ENCODE measurements around the gene KCNMA1.

The KCNMA1 gene

GRCh38 chr10:77301305-77301730 is 336.3 kb downstream of the KCNMA1 start:
- no peak for DNase-seq (ENCODE audit: low read depth in 3 of 3)

DNA sequence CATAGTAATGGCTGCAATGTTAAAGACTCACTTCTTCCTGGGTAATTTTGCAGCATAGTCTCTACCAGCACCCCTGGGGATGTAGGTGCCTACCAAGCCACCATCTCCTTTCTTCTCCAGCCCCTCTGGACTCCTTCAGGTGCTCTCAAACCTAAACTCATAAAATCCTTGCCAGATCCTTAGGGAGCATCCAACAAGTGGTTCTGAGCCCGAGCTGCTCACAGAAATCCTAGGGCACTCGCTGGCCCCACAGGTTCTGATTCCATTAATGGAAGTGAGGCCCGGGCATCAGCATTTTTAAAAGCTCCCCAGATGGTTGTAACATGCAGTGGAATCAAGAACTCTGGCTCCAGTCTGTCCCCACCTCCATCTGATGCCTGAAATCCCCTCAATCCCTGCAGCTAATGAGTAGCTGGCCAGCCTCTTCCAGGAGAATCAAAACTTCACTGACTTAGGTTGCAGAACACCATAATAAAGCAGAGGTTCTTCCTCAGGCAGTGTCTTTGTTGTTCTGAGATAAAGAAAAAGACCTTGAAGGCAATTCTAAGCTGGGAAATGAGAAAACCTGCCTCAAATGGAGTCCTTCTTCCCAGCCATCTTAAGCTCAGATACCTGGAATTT is 336.8 kb downstream of the KCNMA1 start:
- DNase-seq (ENCODE audit: low read depth in 3 of 3): no peak

GRCh38 chr10:77299320-77299719 is 338.3 kb downstream of the KCNMA1 start:
- DNase-seq (ENCODE audit: low read depth in 3 of 3): no peak

- DNase-seq (ENCODE audit: low read depth in 3 of 3): no peak
These were observed 340.2 kb downstream of the KCNMA1 start for GRCh38 chr10:77297393-77297739.

DNA sequence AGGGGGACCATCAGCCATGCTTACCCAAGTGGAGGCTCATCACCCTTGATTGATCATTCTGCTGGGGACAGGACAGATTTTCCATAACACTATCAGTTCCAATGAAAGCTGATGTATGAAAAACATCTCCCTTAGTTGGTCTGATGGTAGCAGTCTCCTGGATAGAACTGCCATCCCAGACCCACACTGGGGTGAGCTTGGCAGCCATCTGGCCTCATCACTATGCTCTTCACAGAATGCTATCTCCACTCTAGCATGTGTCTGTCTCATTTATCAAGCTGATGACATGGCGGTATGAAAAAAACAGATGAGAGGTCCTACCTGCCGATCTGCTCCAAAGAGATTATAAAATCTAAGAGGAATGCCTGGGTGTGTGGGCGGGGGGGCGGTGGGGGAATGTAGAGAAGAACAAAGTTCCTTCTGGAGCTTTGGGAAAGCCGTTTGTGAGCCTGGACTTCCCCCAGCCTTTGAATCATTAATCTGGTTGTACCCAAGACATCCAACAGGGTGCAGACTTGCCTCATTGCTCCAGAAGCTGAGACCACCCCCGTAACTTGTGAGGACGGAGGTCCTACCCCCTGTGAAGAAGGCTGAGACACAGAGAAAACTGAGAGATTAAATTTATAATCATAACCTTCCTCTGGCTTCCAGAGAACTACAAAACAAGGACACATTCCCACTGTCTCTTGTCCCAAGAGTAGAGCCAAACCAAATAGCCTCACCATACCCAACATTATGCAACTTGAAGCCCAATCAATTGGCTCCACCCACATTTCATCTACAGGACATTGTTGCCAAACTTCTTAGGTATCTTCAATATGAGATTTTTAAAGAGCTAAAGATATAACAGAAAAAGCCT is 340.8 kb downstream of the KCNMA1 start:
- DNase-seq (ENCODE audit: low read depth in 3 of 3): no peak

DNA sequence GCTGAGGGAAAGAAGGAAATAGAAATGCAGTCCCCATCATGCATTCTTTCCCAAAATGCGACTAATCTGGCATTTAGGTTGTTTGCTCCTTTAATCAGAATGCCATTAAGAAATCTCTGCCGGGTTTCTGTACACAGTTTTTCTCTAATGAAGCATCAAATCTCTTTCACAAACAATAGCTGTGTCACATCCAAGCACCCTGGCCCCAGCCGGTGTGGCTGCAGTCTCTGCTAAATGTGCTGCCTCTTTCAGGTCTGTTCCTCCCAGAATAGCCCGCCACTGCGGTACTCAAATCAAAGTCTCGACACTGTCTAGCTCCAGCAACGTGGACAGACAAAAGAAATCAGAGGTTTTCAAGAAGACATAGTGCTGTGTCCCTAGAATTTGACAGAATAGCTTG is 343.8 kb downstream of the KCNMA1 start:
- DNase-seq (ENCODE audit: low read depth in 3 of 3): no peak

GRCh38 chr10:77293347-77293746 is 344.3 kb downstream of the KCNMA1 start:
- DNase-seq (ENCODE audit: low read depth in 3 of 3): no peak

GRCh38 chr10:77291596-77292505 is 345.8 kb downstream of the KCNMA1 start:
- DNase-seq (ENCODE audit: low read depth in 3 of 3): no peak

DNA sequence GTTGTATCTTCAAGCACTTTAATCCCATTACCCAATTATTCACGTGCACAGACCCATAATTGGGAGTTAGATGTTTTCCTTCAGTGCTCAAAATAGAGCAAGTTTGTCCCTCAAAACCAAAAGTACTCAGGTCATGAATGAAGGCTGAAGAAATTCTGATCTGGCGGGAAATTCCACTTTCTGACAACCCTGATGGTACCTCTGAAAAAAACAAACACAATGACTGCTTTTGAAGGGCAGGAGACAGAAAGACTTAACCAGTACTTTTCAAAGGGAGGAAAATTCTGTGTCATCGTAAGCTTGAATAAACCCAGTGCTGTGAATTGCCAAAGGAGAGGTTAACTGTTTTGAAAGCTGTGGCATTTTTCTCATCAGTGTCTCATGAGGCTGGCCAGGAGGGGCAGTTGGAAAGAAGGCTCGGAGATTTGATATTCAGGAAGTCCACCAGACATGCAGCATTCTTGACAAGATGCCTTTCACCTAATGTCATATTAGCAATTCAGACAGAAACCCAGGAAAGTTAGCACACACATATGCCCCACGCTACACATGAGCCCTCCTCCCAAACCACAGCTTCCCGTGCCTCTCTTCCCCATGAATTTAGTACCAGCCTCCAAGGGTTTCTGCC is 347.0 kb downstream of the KCNMA1 start:
- no peak for DNase-seq (ENCODE audit: low read depth in 3 of 3)

- DNase-seq (ENCODE audit: low read depth in 3 of 3): no peak
These were observed 347.8 kb downstream of the KCNMA1 start for GRCh38 chr10:77289790-77290189.

GRCh38 chr10:77289027-77289501 is 348.5 kb downstream of the KCNMA1 start:
- DNase-seq (ENCODE audit: low read depth in 3 of 3): no peak

DNA sequence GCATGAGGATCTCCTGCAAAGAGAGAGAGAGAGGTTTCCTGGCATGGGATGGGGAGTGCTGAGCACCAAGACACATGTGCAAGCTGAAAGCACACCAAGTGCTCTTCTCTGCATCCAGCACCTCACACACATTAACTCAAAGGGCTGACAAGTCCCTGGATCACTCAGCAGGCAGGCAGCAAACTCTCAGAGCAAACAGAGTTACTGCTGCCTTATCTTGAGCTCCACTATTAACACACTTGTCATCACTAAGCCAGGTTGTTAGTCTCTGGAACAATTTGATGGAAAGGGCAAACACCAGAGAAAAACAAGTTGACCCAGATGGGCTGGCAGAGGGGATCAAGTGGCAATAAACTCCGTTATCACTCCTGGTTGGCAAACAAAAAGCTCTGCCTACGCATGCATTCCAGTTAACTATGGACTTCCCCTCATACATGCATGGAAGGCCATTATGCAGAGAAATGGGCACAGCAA is 349.9 kb downstream of the KCNMA1 start:
- no peak for DNase-seq (ENCODE audit: low read depth in 3 of 3)

DNA sequence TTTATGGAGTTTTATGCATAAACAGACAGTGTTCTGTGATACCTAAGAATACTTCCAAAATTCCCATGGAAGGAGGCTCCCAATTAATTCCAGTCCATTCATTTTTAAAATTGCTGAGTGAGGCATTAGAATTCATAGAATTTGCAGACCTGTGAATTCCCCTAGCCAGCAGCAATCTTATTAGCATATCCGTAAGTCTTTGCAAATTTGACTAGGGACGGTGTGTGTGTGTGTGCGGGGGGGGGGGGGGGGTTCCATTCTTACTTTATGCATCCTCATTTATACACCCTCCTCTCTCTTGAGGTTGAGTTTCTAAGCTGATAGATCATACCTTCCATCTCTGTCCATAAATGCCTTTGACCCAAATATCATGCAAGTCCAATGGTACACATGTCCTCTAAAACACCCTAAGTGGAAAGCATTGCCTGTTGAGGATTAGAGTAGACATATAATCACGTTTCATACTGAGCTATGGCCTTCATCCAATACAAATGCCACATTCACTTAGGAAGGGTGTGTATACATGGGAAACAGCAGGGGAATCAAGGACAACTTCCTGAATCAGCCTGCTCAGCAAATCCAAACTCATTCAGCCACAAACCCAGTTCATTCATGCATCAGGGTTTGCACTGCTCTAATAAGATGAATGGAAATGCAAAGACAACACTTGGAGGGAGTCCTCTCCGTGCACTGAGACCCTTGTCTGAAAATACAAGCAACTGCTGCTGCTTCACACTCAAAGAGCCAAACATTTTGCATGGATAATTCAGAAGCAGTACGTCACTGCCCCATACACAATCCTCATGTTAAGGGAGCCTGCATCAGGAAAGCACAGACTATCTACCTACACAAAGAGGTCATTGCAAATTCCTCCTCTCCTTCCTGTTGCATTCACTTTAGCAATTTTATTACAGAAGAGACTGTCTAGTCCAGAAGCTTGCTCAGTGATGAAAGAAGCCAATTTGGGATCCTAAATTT is 350.8 kb downstream of the KCNMA1 start:
- no peak for DNase-seq (ENCODE audit: low read depth in 3 of 3)

DNA sequence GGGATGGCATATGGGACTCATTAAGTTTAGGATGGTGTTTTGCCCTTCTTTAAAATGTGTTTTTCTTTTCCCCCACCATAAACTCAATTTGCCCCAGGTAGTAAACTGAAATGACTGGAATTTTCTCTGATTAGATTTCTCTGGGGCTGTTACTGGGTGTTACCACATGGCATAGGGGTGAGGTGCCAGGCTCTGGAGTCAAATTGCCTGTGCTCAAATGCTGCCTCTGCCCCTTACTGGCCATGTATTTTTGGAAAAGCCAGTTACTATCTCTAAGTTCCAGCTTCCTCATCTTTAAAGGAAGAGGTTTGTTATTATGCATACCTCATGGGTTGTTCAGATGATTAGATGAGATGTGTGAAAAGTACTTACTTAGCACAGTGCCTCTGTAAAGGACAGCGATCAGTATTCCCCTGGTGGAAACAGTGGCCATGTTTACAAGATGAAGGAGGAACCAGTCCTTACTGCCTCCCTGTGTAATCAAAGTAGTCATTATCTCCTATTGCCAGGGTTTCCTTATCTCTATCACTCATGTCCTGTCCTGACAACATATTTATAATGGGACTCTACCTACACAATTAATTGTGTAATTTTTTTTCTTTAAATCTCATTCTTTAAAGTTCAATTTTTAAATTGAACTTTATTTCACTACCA is 352.0 kb downstream of the KCNMA1 start:
- no peak for DNase-seq (ENCODE audit: low read depth in 3 of 3)

- no peak for DNase-seq (ENCODE audit: low read depth in 3 of 3)
These were observed 352.8 kb downstream of the KCNMA1 start for GRCh38 chr10:77284797-77285196.

- DNase-seq (ENCODE audit: low read depth in 3 of 3): no peak
These were observed 354.3 kb downstream of the KCNMA1 start for GRCh38 chr10:77283326-77283725.

DNA sequence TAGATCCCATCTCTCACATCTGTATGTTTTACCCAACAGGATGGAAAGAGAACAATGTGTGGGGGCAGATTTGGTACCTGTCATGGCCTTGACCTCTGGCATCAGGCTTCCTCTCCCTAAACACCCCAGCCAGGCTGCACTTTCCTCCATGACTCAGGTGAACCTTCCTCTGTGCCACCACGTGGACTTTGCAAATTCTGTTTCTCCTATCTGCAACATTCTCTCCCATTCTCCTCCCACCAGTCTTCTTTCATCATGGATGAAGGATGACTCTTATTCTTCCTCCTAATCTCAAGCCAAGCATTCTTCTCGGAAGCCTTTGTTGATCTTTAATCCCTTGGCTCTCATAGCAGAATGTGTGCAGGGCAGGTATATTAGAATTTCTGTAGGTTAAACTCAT is 355.4 kb downstream of the KCNMA1 start:
- no peak for DNase-seq (ENCODE audit: low read depth in 3 of 3)

GRCh38 chr10:77281719-77282118 is 355.9 kb downstream of the KCNMA1 start:
- DNase-seq (ENCODE audit: low read depth in 3 of 3): no peak

DNA sequence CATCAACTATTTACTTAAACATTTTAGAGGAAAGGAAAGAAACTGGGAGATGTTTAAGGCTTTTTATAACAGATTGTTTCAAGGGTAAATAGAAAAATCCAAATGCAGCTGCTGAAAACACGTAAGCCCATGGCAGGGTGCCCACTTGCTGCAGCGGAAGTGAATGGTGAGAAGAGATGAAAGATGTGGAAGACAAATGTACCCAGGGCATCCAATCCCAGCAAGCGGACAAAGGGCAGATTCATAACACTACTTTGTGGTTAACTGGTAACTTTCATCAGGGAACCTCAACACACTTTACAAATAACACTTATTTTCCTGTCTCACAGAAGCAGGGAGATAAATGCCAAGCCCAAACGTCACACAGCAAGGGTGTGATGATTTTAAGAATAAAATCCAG is 358.4 kb downstream of the KCNMA1 start:
- no peak for DNase-seq (ENCODE audit: low read depth in 3 of 3)

Measured in stimulated activated CD4-positive, alpha-beta T cell treated with anti-CD3 and anti-CD28 coated beads, TNF-alpha, amount 100 ng/mL, for 4 hours (primary cell).